ENCODE results near the gene CARD19. TPM values are rescaled to one million over a fixed set of nuclear protein-coding genes. Genes with fewer than 3 reads are reported as not detected.

The CARD19 gene
- total RNA-seq, 1 experiment from 2014 or later, result 54.5 TPM

- H3K27ac ChIP-seq (ENCODE audit: low read depth, low read length), result no peak overlapping the region
- ChIA-PET RAD21 (ENCODE audit: low non-redundant PET in 1 of 2, low total read pairs in 2 of 2, uncharacterized antibody in 2 of 2, unreplicated experiment in 2 of 2) (no interaction called here), POLR2A (no interaction called here), CTCF (no interaction called here)
- intact Hi-C loops (cut with micrococcal nuclease), result no loop called here
- H3K36me3 ChIP-seq (ENCODE audit: control insufficient read depth in 1 of 2, insufficient read depth in 2 of 2, low read length in 2 of 2), result peaks cover 0 to 8% of the 10 kb centered on the region in 2 experiments; a peak in 2 of 4 replicates
- no peak for ATAC-seq
- peaks cover 0 to 21% of the 10 kb centered on the region in 2 experiments; a peak in 2 of 4 replicates for H3K9me3 ChIP-seq (ENCODE audit: control insufficient read depth in 1 of 2, insufficient read depth in 1 of 2, low read depth in 1 of 2, low read length in 2 of 2)
- peaks cover 8 to 29% of the 10 kb centered on the region in 2 experiments for H3K4me1 ChIP-seq (ENCODE audit: control insufficient read depth in 1 of 2, insufficient read depth in 2 of 2, low read length in 2 of 2)
- no peak overlapping the region for H3K4me2 ChIP-seq (ENCODE audit: low read length)
- no peak for TF ChIP-seq CTCF (IDR thresholded peaks at IDR 0.05 in 2 of 3, conservative IDR thresholded peaks at IDR 0.05 in 1 of 3; ENCODE audit: borderline replicate concordance in 1 of 3, insufficient read depth in 1 of 3, low read depth in 2 of 3, low read length in 2 of 3)
- no peak for TF ChIP-seq ZBTB33 (IDR thresholded peaks at IDR 0.05; ENCODE audit: extremely low read depth, insufficient replicate concordance, low read length)
- TF ChIP-seq MAX (IDR thresholded peaks at IDR 0.05), result no peak
- no peak for TF ChIP-seq EZH2phosphoT487 (IDR thresholded peaks at IDR 0.05; ENCODE audit: borderline replicate concordance)
- BruUV-seq (replicated peaks), result no TSS peak
- H3K27me3 ChIP-seq (ENCODE audit: insufficient read depth, low read length), result no peaks in the 10 kb centered on the region
- H3K4me3 ChIP-seq (replicated peaks in 1 of 2; ENCODE audit: low read depth in 1 of 2, low read length in 2 of 2), result no peak overlapping the region
- H4K20me1 ChIP-seq (ENCODE audit: insufficient read depth), result no peaks in the 10 kb centered on the region
- no peaks in the 10 kb centered on the region for H3K9me2 ChIP-seq (ENCODE audit: insufficient read depth)
- H3K9ac ChIP-seq (ENCODE audit: low read length), result no peak overlapping the region
- H3K79me2 ChIP-seq (ENCODE audit: insufficient read depth, low read length), result no peaks in the 10 kb centered on the region
- H2AFZ ChIP-seq (ENCODE audit: low read depth, low read length, poor library complexity, severe bottlenecking), result no peak overlapping the region
- DNase-seq (ENCODE audit: low read depth, low spot score), result no peak
Measured at GRCh38 chr9:93088656-93089015, 7.4 kb upstream of the CARD19 start.
